ENCODE data around the gene RPTOR.

DNA sequence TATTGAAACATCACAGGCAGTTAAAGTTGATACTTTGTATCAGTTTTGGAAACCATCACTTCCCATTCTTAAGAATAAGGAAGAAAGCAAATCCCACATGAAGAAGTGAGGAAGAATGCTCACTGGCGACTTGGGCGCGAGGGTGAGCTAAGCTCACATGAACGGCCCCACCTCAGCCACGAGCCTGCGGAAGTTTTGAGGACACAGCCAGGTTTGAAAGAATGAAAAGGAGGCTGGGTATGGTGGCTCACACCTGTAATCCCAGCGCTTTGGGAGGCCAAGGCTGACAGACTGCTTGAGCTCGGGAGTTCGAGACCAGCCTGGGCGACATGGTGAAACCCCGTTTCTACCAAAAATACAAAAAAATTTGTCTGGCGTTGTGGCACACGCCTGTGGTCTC lies 336.7 kb downstream of the RPTOR start:
- TF ChIP-seq POLR2AphosphoS5 (IDR thresholded peaks at IDR 0.05) (no peak), CTCF (IDR thresholded peaks at IDR 0.05) (no peak), POLR2A (IDR thresholded peaks at IDR 0.05) (no peak)

Measured in upper lobe of left lung (tissue), 4 donors.